HEK293 (cell line): ENCODE results near the gene NXPH4.

Experiments used
- CTCF ChIA-PET: fragments of 350-600 bp; formaldehyde crosslinking; extraction: SDS; loops from one replicate; lab custom pipeline; 2021; ENCODE audit warnings: antibody characterized with exemption; lab: Yijun Ruan, JAX
- POLR2A ChIA-PET: fragments of 300-600 bp; formaldehyde crosslinking; extraction: SDS; loops from one replicate; lab custom pipeline; 2020; ENCODE audit warnings: antibody characterized with exemption, inconsistent platforms; lab: Yijun Ruan, JAX
- H3K27ac ChIP-seq: fragments of 200-500 bp; sonication (Bioruptor generic); 2 replicates; pipeline ENCODE4 v1.5.1; 2014; ENCODE audit warnings: low read depth, low read length, control low read depth, inconsistent platforms; ENCODE audit errors: extremely low read depth
- H3K36me3 ChIP-seq, 2 experiments: fragments of 200-500 bp in 1 of 2; sonication (Bioruptor generic) in 1 of 2; 1 replicate in 1 of 2; 2 replicates in 1 of 2; pipeline ENCODE4 v1.5.1; 2014 to 2017; ENCODE audit warnings: inconsistent platforms in 2 of 2, low read length in 2 of 2; ENCODE audit not compliant: control insufficient read depth in 2 of 2, insufficient read depth in 1 of 2
- H3K4me1 ChIP-seq: fragments of 200-500 bp; sonication (Bioruptor generic); 2 replicates; pipeline ENCODE4 v1.5.1; 2014; ENCODE audit warnings: mild to moderate bottlenecking, low read length, inconsistent platforms; ENCODE audit not compliant: control insufficient read depth, insufficient read depth
- H3K4me3 ChIP-seq: 2 replicates; pipeline ENCODE4 v1.5.1; 2011; ENCODE audit warnings: low read depth, mild to moderate bottlenecking, control low read depth, low read length, moderate library complexity
- H3K9me3 ChIP-seq: fragments of 200-500 bp; sonication (Bioruptor generic); 2 replicates; pipeline ENCODE4 v1.5.1; 2014; ENCODE audit warnings: low read depth, low read length, inconsistent platforms; ENCODE audit not compliant: control insufficient read depth, insufficient read depth
- GLIS1 ChIP-seq: fragments of 450-650 bp; formaldehyde crosslinking; IDR thresholded peaks from 2 replicates; pipeline ENCODE4 v1.5.1; 2016; ENCODE audit warnings: missing biosample characterization, missing genetic modification characterization
- GLIS2 ChIP-seq: fragments of 450-650 bp; formaldehyde crosslinking; IDR thresholded peaks from 2 replicates; pipeline ENCODE4 v1.5.1; 2016; ENCODE audit warnings: missing biosample characterization, missing genetic modification characterization
- KLF16 ChIP-seq: fragments of 450-650 bp; formaldehyde crosslinking; IDR thresholded peaks from 2 replicates; pipeline ENCODE4 v1.5.1; 2017; ENCODE audit warnings: missing biosample characterization, missing genetic modification characterization
- MYNN ChIP-seq: fragments of 450-650 bp; formaldehyde crosslinking; IDR thresholded peaks from 2 replicates; pipeline ENCODE4 v1.5.1; 2016; ENCODE audit warnings: missing biosample characterization, missing genetic modification characterization, borderline replicate concordance
- SALL2 ChIP-seq: fragments of 450-650 bp; formaldehyde crosslinking; IDR thresholded peaks from 2 replicates; pipeline ENCODE4 v1.5.0; 2017; ENCODE audit warnings: missing biosample characterization, mild to moderate bottlenecking, missing genetic modification characterization, borderline replicate concordance
- ZNF112 ChIP-seq: fragments of 450-650 bp; formaldehyde crosslinking; IDR thresholded peaks from 2 replicates; pipeline ENCODE4 v1.5.0; 2017; ENCODE audit warnings: missing biosample characterization, missing genetic modification characterization
- ZNF114 ChIP-seq: fragments of 450-650 bp; formaldehyde crosslinking; IDR thresholded peaks from 2 replicates; pipeline ENCODE4 v1.5.0; 2017; ENCODE audit warnings: missing biosample characterization, missing genetic modification characterization
- ZNF16 ChIP-seq: fragments of 450-650 bp; formaldehyde crosslinking; IDR thresholded peaks from 2 replicates; pipeline ENCODE4 v1.5.1; 2016; ENCODE audit warnings: low read depth, missing biosample characterization, missing genetic modification characterization
- ZNF23 ChIP-seq: fragments of 450-650 bp; formaldehyde crosslinking; IDR thresholded peaks from 2 replicates; pipeline ENCODE4 v1.5.1; 2016; ENCODE audit warnings: missing biosample characterization, missing genetic modification characterization, borderline replicate concordance
- ZNF248 ChIP-seq: fragments of 450-650 bp; formaldehyde crosslinking; IDR thresholded peaks from 2 replicates; pipeline ENCODE4 v1.5.1; 2017; ENCODE audit warnings: missing biosample characterization, missing genetic modification characterization
- ZNF324 ChIP-seq: fragments of 450-650 bp; formaldehyde crosslinking; IDR thresholded peaks from 2 replicates; pipeline ENCODE4 v1.5.1; 2016; ENCODE audit warnings: missing biosample characterization, missing genetic modification characterization
- ZNF560 ChIP-seq: fragments of 450-650 bp; formaldehyde crosslinking; IDR thresholded peaks from 2 replicates; pipeline ENCODE4 v1.5.1; 2017; ENCODE audit warnings: missing biosample characterization, missing genetic modification characterization, borderline replicate concordance
- TF ChIP-seq, protein P1 (sequence below): fragments of 450-650 bp; formaldehyde crosslinking; IDR thresholded peaks from 2 replicates; pipeline ENCODE4 v1.5.0; 2017; ENCODE audit warnings: missing biosample characterization, missing genetic modification characterization, borderline replicate concordance
- TF ChIP-seq, protein P2 (sequence below): fragments of 450-650 bp; formaldehyde crosslinking; IDR thresholded peaks from 2 replicates; pipeline ENCODE4 v1.5.1; 2016; ENCODE audit warnings: missing biosample characterization, missing genetic modification characterization, low read depth
- TF ChIP-seq, protein P3 (sequence below): fragments of 450-650 bp; formaldehyde crosslinking; IDR thresholded peaks from 2 replicates; pipeline ENCODE4 v1.5.1; 2016; ENCODE audit warnings: missing biosample characterization, missing genetic modification characterization
- TF ChIP-seq, protein P4 (sequence below): fragments of 450-650 bp; formaldehyde crosslinking; IDR thresholded peaks from 2 replicates; pipeline ENCODE4 v1.5.1; 2017; ENCODE audit warnings: missing biosample characterization, missing genetic modification characterization

Gene NXPH4

DNA sequence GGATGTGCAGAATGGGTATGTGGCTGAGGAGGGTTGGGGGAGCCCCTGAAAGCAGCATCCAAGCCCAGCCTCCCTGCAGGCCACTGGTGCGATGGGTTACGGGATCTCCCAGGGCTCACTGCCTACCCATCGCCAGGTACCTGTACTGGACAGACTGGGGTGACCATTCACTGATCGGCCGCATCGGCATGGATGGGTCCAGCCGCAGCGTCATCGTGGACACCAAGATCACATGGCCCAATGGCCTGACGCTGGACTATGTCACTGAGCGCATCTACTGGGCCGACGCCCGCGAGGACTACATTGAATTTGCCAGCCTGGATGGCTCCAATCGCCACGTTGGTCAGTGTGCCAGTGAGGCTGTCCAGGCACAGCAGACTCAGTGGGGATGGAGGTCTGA is 18.3 kb upstream of the NXPH4 start (continued):
- TF ChIP-seq ZNF112 (tag by site-specific recombination) (no peak), MYNN (no peak), ZNF16 (no peak), KLF16 (no peak), GLIS2 (no peak), ZNF560 (tag by site-specific recombination) (no peak)

DNA sequence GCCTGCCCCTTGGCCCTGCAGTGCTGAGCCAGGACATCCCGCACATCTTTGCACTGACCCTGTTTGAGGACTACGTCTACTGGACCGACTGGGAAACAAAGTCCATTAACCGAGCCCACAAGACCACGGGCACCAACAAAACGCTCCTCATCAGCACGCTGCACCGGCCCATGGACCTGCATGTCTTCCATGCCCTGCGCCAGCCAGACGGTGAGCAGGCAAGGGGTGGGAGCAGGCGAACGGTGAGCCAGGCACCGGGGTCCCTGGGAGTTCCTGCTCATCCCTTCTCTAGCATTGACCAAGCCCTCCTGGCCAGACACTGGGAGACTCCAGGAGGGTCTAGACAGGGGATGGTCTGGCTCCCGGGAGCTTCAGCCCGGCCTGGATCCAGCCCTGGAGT is 17.4 kb upstream of the NXPH4 start:
- CTCF ChIA-PET = interaction anchor here (2.3 kb wide), 1 partner anchor 15 kb away, joined by 9 read pairs; no protein-coding TSS in a partner anchor
- Histone ChIP-seq H3K27ac (no peak overlapping the region), H3K36me3 (peaks cover 0 to 98% of the 10 kb centered on the region in 2 experiments; a peak in 1 of 3 replicates), H3K4me1 (no peaks in the 10 kb centered on the region), H3K9me3 (no peaks in the 10 kb centered on the region), H3K4me3 (no peak overlapping the region)
- TF ChIP-seq, protein P1, sequence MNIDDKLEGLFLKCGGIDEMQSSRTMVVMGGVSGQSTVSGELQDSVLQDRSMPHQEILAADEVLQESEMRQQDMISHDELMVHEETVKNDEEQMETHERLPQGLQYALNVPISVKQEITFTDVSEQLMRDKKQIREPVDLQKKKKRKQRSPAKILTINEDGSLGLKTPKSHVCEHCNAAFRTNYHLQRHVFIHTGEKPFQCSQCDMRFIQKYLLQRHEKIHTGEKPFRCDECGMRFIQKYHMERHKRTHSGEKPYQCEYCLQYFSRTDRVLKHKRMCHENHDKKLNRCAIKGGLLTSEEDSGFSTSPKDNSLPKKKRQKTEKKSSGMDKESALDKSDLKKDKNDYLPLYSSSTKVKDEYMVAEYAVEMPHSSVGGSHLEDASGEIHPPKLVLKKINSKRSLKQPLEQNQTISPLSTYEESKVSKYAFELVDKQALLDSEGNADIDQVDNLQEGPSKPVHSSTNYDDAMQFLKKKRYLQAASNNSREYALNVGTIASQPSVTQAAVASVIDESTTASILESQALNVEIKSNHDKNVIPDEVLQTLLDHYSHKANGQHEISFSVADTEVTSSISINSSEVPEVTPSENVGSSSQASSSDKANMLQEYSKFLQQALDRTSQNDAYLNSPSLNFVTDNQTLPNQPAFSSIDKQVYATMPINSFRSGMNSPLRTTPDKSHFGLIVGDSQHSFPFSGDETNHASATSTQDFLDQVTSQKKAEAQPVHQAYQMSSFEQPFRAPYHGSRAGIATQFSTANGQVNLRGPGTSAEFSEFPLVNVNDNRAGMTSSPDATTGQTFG (tag by site-specific recombination) = no peak
- 0 out of 2 replicates have a peak, but pooled peaks have one; percentile 25 for TF ChIP-seq GLIS1
- POLR2A ChIA-PET = no interaction called here

DNA sequence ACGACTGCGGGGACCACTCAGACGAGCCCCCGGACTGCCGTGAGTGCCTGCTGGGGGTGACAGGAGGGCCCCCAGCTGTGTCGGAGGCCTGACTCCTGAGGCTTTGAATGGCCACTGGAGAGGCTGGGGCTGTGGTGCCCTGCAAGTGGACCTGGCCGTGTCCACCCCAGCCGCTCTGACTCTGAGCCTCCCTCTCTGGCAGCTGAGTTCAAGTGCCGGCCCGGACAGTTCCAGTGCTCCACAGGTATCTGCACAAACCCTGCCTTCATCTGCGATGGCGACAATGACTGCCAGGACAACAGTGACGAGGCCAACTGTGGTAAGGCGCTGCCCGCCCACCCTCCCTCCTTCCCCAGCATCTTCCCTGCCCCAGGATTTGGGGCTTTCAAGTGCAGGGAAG is 16.1 kb upstream of the NXPH4 start:
- TF ChIP-seq, protein P2, sequence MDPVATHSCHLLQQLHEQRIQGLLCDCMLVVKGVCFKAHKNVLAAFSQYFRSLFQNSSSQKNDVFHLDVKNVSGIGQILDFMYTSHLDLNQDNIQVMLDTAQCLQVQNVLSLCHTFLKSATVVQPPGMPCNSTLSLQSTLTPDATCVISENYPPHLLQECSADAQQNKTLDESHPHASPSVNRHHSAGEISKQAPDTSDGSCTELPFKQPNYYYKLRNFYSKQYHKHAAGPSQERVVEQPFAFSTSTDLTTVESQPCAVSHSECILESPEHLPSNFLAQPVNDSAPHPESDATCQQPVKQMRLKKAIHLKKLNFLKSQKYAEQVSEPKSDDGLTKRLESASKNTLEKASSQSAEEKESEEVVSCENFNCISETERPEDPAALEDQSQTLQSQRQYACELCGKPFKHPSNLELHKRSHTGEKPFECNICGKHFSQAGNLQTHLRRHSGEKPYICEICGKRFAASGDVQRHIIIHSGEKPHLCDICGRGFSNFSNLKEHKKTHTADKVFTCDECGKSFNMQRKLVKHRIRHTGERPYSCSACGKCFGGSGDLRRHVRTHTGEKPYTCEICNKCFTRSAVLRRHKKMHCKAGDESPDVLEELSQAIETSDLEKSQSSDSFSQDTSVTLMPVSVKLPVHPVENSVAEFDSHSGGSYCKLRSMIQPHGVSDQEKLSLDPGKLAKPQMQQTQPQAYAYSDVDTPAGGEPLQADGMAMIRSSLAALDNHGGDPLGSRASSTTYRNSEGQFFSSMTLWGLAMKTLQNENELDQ (tag by site-specific recombination) = no peak
- TF ChIP-seq ZNF248 (tag by site-specific recombination) (no peak), ZNF324 (tag by site-specific recombination) (no peak), ZNF114 (tag by site-specific recombination) (no peak), ZNF23 (no peak), SALL2 (no peak)
- TF ChIP-seq, protein P3, sequence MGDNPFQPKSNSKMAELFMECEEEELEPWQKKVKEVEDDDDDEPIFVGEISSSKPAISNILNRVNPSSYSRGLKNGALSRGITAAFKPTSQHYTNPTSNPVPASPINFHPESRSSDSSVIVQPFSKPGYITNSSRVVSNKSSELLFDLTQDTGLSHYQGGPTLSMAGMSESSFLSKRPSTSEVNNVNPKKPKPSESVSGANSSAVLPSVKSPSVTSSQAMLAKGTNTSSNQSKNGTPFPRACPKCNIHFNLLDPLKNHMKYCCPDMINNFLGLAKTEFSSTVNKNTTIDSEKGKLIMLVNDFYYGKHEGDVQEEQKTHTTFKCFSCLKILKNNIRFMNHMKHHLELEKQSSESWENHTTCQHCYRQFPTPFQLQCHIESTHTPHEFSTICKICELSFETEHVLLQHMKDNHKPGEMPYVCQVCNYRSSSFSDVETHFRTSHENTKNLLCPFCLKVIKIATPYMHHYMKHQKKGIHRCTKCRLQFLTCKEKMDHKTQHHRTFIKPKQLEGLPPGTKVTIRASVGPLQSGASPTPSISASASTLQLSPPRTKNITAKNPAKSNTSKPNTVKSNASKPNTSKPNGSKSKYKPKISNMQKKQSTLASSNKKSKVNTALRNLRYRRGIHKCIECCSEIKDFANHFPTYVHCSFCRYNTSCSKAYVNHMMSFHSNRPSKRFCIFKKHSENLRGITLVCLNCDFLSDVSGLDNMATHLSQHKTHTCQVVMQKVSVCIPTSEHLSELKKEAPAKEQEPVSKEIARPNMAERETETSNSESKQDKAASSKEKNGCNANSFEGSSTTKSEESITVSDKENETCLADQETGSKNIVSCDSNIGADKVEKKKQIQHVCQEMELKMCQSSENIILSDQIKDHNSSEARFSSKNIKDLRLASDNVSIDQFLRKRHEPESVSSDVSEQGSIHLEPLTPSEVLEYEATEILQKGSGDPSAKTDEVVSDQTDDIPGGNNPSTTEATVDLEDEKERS (tag by site-specific recombination) = no peak
- TF ChIP-seq, protein P4, sequence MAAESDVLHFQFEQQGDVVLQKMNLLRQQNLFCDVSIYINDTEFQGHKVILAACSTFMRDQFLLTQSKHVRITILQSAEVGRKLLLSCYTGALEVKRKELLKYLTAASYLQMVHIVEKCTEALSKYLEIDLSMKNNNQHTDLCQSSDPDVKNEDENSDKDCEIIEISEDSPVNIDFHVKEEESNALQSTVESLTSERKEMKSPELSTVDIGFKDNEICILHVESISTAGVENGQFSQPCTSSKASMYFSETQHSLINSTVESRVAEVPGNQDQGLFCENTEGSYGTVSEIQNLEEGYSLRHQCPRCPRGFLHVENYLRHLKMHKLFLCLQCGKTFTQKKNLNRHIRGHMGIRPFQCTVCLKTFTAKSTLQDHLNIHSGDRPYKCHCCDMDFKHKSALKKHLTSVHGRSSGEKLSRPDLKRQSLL = no peak
- TF ChIP-seq, all 188 proteins: peak for 0
- H3K36me3 ChIP-seq = peaks cover 0 to 98% of the 10 kb centered on the region in 2 experiments; a peak in 1 of 3 replicates
- no peaks in the 10 kb centered on the region for H3K9me3 ChIP-seq
- POLR2A ChIA-PET = no interaction called here
- no peak overlapping the region for H3K4me3 ChIP-seq
- H3K4me1 ChIP-seq = no peaks in the 10 kb centered on the region
- CTCF ChIA-PET = no interaction called here
- no peak overlapping the region for H3K27ac ChIP-seq
